ENCODE data around the gene SGCD.

DNA sequence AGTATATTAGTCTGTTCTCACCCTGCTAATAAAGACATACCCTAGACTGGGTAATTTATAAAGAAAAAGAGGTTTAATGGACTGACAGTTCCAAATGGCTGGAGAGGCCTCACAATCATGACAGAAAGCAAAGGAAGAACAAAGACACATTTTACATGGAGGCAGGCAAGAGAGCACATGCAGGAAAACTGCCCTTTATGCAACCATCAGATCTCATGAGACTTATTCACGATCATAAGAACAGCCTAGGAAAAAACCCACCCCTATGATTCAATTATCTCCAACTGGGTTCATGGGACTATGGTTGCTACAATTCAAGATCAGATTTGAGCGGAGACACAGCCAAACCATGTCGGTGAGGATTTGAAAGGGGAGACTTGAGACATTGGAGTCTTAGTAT is 270.3 kb downstream of the SGCD start:
- no peak for TF ChIP-seq POLR2A (IDR thresholded peaks at IDR 0.05)
- no peak for TF ChIP-seq POLR2AphosphoS5 (IDR thresholded peaks at IDR 0.05)

Data from spleen (tissue), 3 donors.